Neutrophil (primary cell): ENCODE measurements around the gene SH2D2A.

Source experiments
- H3K27ac ChIP-seq: fragments of 200-600 bp; sonication (generic); 2 replicates; pipeline ENCODE4 v1.5.1; 2016; ENCODE audit warnings: mild to moderate bottlenecking, moderate library complexity
- H3K27me3 ChIP-seq: fragments of 200-600 bp; sonication (generic); 2 replicates; pipeline ENCODE4 v1.6.0; 2016; ENCODE audit warnings: mild to moderate bottlenecking
- H3K36me3 ChIP-seq: fragments of 200-600 bp; sonication (generic); 2 replicates; pipeline ENCODE4 v1.5.1; 2017
- H3K4me1 ChIP-seq, 2 experiments: fragments of 200-600 bp in 1 of 2; sonication (generic) in 1 of 2; 1 replicate in 1 of 2; 2 replicates in 1 of 2; pipeline versions ENCODE4 v1.5.1 to v1.6.1; 2013 to 2016; ENCODE audit warnings: low read depth in 1 of 2, low read length in 1 of 2, mild to moderate bottlenecking in 1 of 2, moderate library complexity in 1 of 2; ENCODE audit not compliant: control insufficient read depth in 1 of 2, insufficient read depth in 1 of 2
- H3K4me3 ChIP-seq, 2 experiments: fragments of 200-600 bp in 1 of 2; sonication (generic) in 1 of 2; 1 replicate in 1 of 2; 2 replicates in 1 of 2; pipeline ENCODE4 v1.5.1; 2013 to 2016; ENCODE audit warnings: low read depth in 1 of 2, low read length in 1 of 2, mild to moderate bottlenecking in 1 of 2, moderate library complexity in 1 of 2
- H3K9me3 ChIP-seq: fragments of 200-600 bp; sonication (generic); 2 replicates; pipeline ENCODE4 v1.5.1; 2016
- TF ChIP-seq, protein P1 (sequence below): fragments of 200-600 bp; sonication (generic); IDR thresholded peaks from 2 replicates; pipeline ENCODE4 v1.5.1; 2016; ENCODE audit warnings: antibody characterized with exemption

The SH2D2A gene

DNA sequence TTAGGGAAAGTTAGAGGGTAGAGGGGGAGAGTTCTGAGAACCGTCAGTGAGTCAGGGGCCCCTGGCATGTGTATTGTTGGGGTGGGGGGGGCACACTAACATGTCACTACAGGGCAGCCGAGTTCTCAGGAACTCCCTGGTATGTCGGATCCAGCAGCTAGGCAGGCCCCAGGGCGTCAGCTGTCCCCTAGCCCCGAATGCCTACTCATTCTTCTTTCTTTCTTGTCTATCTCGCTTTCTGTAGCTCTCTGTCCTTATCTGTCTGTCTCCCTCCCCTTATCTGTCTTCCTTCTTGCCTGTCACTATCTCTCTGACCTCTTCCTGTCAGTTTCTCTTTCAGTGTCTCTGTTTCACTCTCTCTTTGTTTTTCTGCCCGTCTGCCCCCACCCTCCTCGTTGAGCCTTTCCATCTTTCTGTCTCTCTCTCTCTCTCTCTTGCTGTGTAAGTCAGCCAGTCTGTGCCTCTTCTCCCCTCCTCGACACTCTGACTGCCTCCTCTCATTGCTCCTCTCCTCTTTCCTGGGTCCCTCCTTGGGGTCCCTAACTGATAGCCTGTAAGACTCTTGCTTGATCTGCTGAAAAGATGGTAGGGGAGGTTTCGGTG is 46.5 kb upstream of the SH2D2A start:
- no peaks in the 10 kb centered on the region for H3K36me3 ChIP-seq
- H3K9me3 ChIP-seq: no peaks in the 10 kb centered on the region
- no peak overlapping the region for H3K4me3 ChIP-seq
- no peaks in the 10 kb centered on the region for H3K4me1 ChIP-seq
- H3K27ac ChIP-seq: no peak overlapping the region
- TF ChIP-seq, protein P1, sequence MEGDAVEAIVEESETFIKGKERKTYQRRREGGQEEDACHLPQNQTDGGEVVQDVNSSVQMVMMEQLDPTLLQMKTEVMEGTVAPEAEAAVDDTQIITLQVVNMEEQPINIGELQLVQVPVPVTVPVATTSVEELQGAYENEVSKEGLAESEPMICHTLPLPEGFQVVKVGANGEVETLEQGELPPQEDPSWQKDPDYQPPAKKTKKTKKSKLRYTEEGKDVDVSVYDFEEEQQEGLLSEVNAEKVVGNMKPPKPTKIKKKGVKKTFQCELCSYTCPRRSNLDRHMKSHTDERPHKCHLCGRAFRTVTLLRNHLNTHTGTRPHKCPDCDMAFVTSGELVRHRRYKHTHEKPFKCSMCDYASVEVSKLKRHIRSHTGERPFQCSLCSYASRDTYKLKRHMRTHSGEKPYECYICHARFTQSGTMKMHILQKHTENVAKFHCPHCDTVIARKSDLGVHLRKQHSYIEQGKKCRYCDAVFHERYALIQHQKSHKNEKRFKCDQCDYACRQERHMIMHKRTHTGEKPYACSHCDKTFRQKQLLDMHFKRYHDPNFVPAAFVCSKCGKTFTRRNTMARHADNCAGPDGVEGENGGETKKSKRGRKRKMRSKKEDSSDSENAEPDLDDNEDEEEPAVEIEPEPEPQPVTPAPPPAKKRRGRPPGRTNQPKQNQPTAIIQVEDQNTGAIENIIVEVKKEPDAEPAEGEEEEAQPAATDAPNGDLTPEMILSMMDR: no peak
- H3K27me3 ChIP-seq: peaks cover 91% of the 10 kb centered on the region

DNA sequence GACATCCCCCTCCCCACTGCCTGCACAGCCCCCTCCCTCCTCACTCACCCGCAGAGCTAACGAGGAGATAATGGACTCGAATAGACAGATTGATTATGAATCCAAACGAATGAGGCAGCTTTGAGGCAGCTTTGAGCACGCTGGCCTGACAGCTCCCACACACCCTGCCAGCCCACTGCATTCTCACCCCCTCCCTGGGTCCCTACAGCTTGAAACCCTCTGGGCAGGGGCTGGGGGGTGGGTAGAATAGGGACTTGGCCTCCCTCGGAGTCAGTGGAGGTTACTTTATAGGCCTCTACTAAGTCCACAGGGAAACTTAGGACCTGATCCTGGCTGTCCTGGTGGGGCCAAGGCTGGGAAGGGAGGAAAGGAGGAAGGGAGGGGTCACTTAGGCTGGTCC is 45.9 kb upstream of the SH2D2A start:
- TF ChIP-seq, protein P1: no peak
- Histone ChIP-seq H3K9me3 (no peaks in the 10 kb centered on the region), H3K4me1 (no peaks in the 10 kb centered on the region), H3K36me3 (no peaks in the 10 kb centered on the region), H3K27me3 (peaks cover 94% of the 10 kb centered on the region), H3K4me3 (no peak overlapping the region), H3K27ac (no peak overlapping the region)

DNA sequence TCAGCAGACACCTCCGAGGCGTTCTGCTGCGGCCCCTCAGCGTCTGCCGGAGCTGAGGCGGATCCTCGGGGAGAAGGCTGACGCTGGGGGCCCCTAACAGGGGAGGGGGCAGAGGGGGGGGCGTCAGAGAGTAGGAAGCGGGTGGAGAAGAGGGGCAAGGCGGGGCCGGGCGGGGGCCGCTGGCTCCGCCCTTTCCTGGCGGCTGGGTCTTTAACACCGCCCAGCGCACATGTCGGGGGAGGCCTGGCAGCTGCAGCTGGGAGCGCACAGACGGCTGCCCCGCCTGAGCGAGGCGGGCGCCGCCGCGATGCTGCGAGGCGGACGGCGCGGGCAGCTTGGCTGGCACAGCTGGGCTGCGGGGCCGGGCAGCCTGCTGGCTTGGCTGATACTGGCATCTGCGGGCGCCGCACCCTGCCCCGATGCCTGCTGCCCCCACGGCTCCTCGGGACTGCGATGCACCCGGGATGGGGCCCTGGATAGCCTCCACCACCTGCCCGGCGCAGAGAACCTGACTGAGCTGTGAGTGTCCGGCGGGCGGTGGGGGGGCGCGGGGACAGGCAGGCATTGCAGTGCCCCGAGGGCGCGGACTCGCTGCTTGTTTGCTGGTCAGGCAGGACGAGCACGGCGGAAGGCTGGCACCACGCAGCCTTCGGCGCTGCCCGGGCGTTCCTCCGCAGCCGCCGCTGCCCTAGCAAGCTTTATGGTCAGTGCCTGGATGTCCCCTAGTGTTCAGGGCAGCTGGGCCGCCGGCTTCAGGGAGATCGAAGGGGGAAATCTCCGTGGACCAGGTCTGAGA is 44.2 kb upstream of the SH2D2A start, which contains the start of gene NTRK1:
Gene NTRK1, plus strand, starts transcription at position 238 of the 796 bp plus-strand sequence. Its CDS starts 70 bp downstream, at position 308.
- peaks cover 99% of the 10 kb centered on the region for H3K27me3 ChIP-seq
- H3K9me3 ChIP-seq: no peaks in the 10 kb centered on the region
- no peak within 1 kb of the TSS for H3K4me3 ChIP-seq
- H3K4me1 ChIP-seq: no peaks in the 10 kb centered on the region
- no peaks in the 10 kb centered on the region for H3K36me3 ChIP-seq
- TF ChIP-seq, protein P1: no peak
- no peak within 1 kb of the TSS for H3K27ac ChIP-seq

DNA sequence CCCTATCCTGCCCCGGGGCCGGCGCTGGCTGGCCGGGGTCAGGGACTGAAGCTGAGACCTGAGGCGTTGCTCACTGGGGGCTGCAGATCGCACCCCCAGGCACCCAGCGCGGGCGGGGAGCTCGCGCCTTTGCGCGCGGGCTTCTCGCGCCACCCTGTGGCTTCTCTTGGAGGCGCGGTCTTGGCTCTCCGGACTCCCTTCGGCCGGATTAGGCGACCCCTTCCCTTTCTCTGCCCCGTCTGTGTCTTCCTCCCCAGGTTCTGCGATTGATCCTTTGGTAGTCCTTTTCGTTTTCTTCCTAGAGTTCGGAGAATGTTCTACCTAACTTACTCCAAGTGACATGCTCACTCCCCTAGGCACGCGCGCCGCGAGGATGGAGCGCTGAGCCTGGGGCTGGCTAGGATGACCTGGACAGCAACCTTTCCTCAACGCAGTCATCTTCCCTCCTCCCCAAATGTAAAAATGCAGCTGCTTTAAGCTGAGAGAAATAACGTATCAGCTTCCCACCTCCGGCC is 43.5 kb upstream of the SH2D2A start:
- TF ChIP-seq, protein P1: no peak
- Histone ChIP-seq H3K27ac (no peak overlapping the region), H3K4me3 (no peak overlapping the region), H3K9me3 (no peaks in the 10 kb centered on the region), H3K4me1 (no peaks in the 10 kb centered on the region), H3K27me3 (peaks cover 99% of the 10 kb centered on the region), H3K36me3 (no peaks in the 10 kb centered on the region)

DNA sequence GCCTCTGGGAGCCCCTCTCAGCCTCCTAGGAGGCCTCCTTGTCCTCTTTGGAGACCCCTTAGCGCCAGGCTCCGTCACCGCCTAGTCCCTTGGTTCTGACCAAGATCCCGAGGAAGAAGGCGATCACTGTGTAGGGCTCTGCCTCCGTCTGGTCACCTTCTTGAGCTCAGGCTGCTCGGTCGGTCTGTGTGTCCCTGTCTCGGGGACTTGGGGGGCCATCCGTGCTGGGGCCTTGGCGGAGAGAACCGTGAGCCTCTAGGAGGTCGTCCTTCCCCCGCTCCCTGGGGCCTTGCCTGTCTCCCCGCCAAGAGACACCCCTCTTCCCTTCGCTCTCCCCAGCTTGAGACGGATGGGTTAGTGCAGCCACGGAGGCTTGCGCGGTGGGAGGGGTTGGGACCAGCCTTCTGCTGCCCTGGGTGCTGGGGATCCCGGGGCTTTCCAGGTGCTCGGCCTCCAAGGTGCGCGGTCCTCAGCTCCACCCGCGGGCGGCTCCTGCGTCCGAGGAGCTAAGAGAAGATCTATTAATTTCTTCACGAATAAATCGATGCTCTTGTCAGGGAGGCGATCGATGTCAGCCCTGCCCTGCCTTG is 43.0 kb upstream of the SH2D2A start:
- TF ChIP-seq, protein P1: no peak
- H3K27me3 ChIP-seq: peaks cover 99% of the 10 kb centered on the region
- no peaks in the 10 kb centered on the region for H3K36me3 ChIP-seq
- H3K4me3 ChIP-seq: no peak overlapping the region
- no peaks in the 10 kb centered on the region for H3K4me1 ChIP-seq
- H3K9me3 ChIP-seq: no peaks in the 10 kb centered on the region
- H3K27ac ChIP-seq: no peak overlapping the region
